Body of pancreas (tissue), 4 donors: ENCODE data around the gene SARS1.

Source experiments
- CTCF ChIP-seq, 7 experiments: fragments of 450-650 bp in 4 of 7; fragments of 200-600 bp in 3 of 7; sonication (generic) in 3 of 7; IDR thresholded peaks; one replicate each; pipeline ENCODE4 v1.5.1; 2016 to 2019; ENCODE audit warnings: antibody characterized with exemption in 7 of 7
- POLR2A ChIP-seq, 3 donors: fragments of 450-650 bp; IDR thresholded peaks; one replicate each; pipeline ENCODE4 v1.6.1; 2016; ENCODE audit warnings: antibody characterized with exemption in 3 of 3, mild to moderate bottlenecking in 2 of 3

- TF ChIP-seq CTCF (IDR thresholded peaks at IDR 0.05) (no peak), POLR2A (IDR thresholded peaks at IDR 0.05) (no peak)
Observed at GRCh38 chr1:109251277-109252166, 37.8 kb downstream of the SARS1 start.
